ENCODE data around the gene SLBP.

The SLBP gene

GRCh38 chr4:1756893-1757779, 45.0 kb upstream of the SLBP start:
- 82% methylated on average over 20 of the region's 20 CpGs for WGBS
- H3K4me1 ChIP-seq (ENCODE audit: control insufficient read depth, insufficient read depth, low read depth, low read length) = peaks cover 30% of the 10 kb centered on the region
- H4K8ac ChIP-seq (ENCODE audit: low read length) = no peak overlapping the region
- H3K9ac ChIP-seq (ENCODE audit: low read length) = no peak overlapping the region
- H3K79me1 ChIP-seq (replicated peaks; ENCODE audit: low read length, poor library complexity, severe bottlenecking) = no peaks in the 10 kb centered on the region
- peaks cover 0 to 3% of the 10 kb centered on the region in 2 experiments for H3K36me3 ChIP-seq (ENCODE audit: control insufficient read depth in 1 of 2, insufficient read depth in 2 of 2, low read depth in 1 of 2, low read length in 2 of 2)
- H2BK15ac ChIP-seq (ENCODE audit: low read depth, poor library complexity, severe bottlenecking) = no peak overlapping the region
- no peak overlapping the region for H3K23ac ChIP-seq (ENCODE audit: low read length in 2 of 2)
- H2AFZ ChIP-seq (ENCODE audit: low read depth, low read length) = no peak overlapping the region
- H2BK12ac ChIP-seq (ENCODE audit: low read length in 2 of 2) = no peak overlapping the region
- no peak overlapping the region for H4K91ac ChIP-seq (ENCODE audit: low read length)
- H3K4me3 ChIP-seq (ENCODE audit: insufficient read depth in 1 of 2, low read depth in 1 of 2, low read length in 2 of 2) = no peak overlapping the region
- H3K27ac ChIP-seq (ENCODE audit: low read length, poor library complexity, severe bottlenecking) = no peak overlapping the region
- no peak overlapping the region for H3K14ac ChIP-seq (ENCODE audit: low read length in 2 of 2)
- H3K4ac ChIP-seq (ENCODE audit: low read depth in 1 of 2, low read length in 2 of 2) = no peak overlapping the region
- H2BK5ac ChIP-seq (ENCODE audit: low read depth, low read length, poor library complexity, severe bottlenecking) = no peak overlapping the region
- H3K9me3 ChIP-seq (ENCODE audit: control insufficient read depth, low read length) = no peaks in the 10 kb centered on the region
- no peak overlapping the region for H2AK5ac ChIP-seq (ENCODE audit: low read length, severe bottlenecking)
- no peak overlapping the region for H2BK120ac ChIP-seq (ENCODE audit: low read depth, low read length)
- no peak overlapping the region for H3K4me2 ChIP-seq (ENCODE audit: low read length, poor library complexity, severe bottlenecking)
- no peak for DNase-seq
- no peak overlapping the region for H3K18ac ChIP-seq (ENCODE audit: low read depth in 1 of 2, low read length in 2 of 2)
- H3K27me3 ChIP-seq (ENCODE audit: control insufficient read depth in 1 of 2, insufficient read depth in 1 of 2, low read length in 2 of 2) = peaks cover 0 to 16% of the 10 kb centered on the region in 2 experiments

- H3K18ac ChIP-seq (ENCODE audit: low read depth in 1 of 2, low read length in 2 of 2) = no peak overlapping the region
- H2BK15ac ChIP-seq (ENCODE audit: low read depth, poor library complexity, severe bottlenecking) = no peak overlapping the region
- no peak overlapping the region for H3K4me2 ChIP-seq (ENCODE audit: low read length, poor library complexity, severe bottlenecking)
- H2AFZ ChIP-seq (ENCODE audit: low read depth, low read length) = no peak overlapping the region
- no peak overlapping the region for H2AK5ac ChIP-seq (ENCODE audit: low read length, severe bottlenecking)
- no peak overlapping the region for H2BK5ac ChIP-seq (ENCODE audit: low read depth, low read length, poor library complexity, severe bottlenecking)
- no peaks in the 10 kb centered on the region for H3K9me3 ChIP-seq (ENCODE audit: control insufficient read depth, low read length)
- H3K14ac ChIP-seq (ENCODE audit: low read length in 2 of 2) = no peak overlapping the region
- no peak overlapping the region for H2BK120ac ChIP-seq (ENCODE audit: low read depth, low read length)
- no peak overlapping the region for H4K8ac ChIP-seq (ENCODE audit: low read length)
- WGBS = 79% methylated on average over 18 of the region's 18 CpGs
- no peak overlapping the region for H3K4me3 ChIP-seq (ENCODE audit: insufficient read depth in 1 of 2, low read depth in 1 of 2, low read length in 2 of 2)
- H3K9ac ChIP-seq (ENCODE audit: low read length) = no peak overlapping the region
- H3K27ac ChIP-seq (ENCODE audit: low read length, poor library complexity, severe bottlenecking) = no peak overlapping the region
- peaks cover 0 to 18% of the 10 kb centered on the region in 2 experiments for H3K27me3 ChIP-seq (ENCODE audit: control insufficient read depth in 1 of 2, insufficient read depth in 1 of 2, low read length in 2 of 2)
- H3K4ac ChIP-seq (ENCODE audit: low read depth in 1 of 2, low read length in 2 of 2) = no peak overlapping the region
- H3K79me1 ChIP-seq (replicated peaks; ENCODE audit: low read length, poor library complexity, severe bottlenecking) = no peaks in the 10 kb centered on the region
- no peak overlapping the region for H3K23ac ChIP-seq (ENCODE audit: low read length in 2 of 2)
- DNase-seq = no peak
- H3K36me3 ChIP-seq (ENCODE audit: control insufficient read depth in 1 of 2, insufficient read depth in 2 of 2, low read depth in 1 of 2, low read length in 2 of 2) = peaks cover 0 to 3% of the 10 kb centered on the region in 2 experiments
- H3K4me1 ChIP-seq (ENCODE audit: control insufficient read depth, insufficient read depth, low read depth, low read length) = peaks cover 32% of the 10 kb centered on the region
- no peak overlapping the region for H4K91ac ChIP-seq (ENCODE audit: low read length)
- no peak overlapping the region for H2BK12ac ChIP-seq (ENCODE audit: low read length in 2 of 2)
Observed at GRCh38 chr4:1756079-1756478, 44.0 kb upstream of the SLBP start.

GRCh38 chr4:1755297-1755696, 43.2 kb upstream of the SLBP start:
- WGBS = 90% methylated on average over 17 of the region's 17 CpGs
- Histone ChIP-seq H3K9me3 (ENCODE audit: control insufficient read depth, low read length) (no peaks in the 10 kb centered on the region), H2AK5ac (ENCODE audit: low read length, severe bottlenecking) (no peak overlapping the region)

GRCh38 chr4:1754336-1754735, 42.2 kb upstream of the SLBP start:
- Histone ChIP-seq H2BK120ac (ENCODE audit: low read depth, low read length) (no peak overlapping the region), H2AFZ (ENCODE audit: low read depth, low read length) (no peak overlapping the region), H3K23ac (ENCODE audit: low read length in 2 of 2) (no peak overlapping the region), H3K4me1 (ENCODE audit: control insufficient read depth, insufficient read depth, low read depth, low read length) (peaks cover 21% of the 10 kb centered on the region), H3K4ac (ENCODE audit: low read depth in 1 of 2, low read length in 2 of 2) (no peak overlapping the region), H3K9me3 (ENCODE audit: control insufficient read depth, low read length) (no peaks in the 10 kb centered on the region), H3K79me1 (replicated peaks; ENCODE audit: low read length, poor library complexity, severe bottlenecking) (no peaks in the 10 kb centered on the region), H3K36me3 (ENCODE audit: control insufficient read depth in 1 of 2, insufficient read depth in 2 of 2, low read depth in 1 of 2, low read length in 2 of 2) (peaks cover 0 to 3% of the 10 kb centered on the region in 2 experiments), H4K91ac (ENCODE audit: low read length) (no peak overlapping the region), H3K27me3 (ENCODE audit: control insufficient read depth in 1 of 2, insufficient read depth in 1 of 2, low read length in 2 of 2) (peaks cover 0 to 25% of the 10 kb centered on the region in 2 experiments), H2BK15ac (ENCODE audit: low read depth, poor library complexity, severe bottlenecking) (no peak overlapping the region), H2AK5ac (ENCODE audit: low read length, severe bottlenecking) (no peak overlapping the region), H3K18ac (ENCODE audit: low read depth in 1 of 2, low read length in 2 of 2) (no peak overlapping the region), H3K4me2 (ENCODE audit: low read length, poor library complexity, severe bottlenecking) (no peak overlapping the region), H3K27ac (ENCODE audit: low read length, poor library complexity, severe bottlenecking) (no peak overlapping the region), H3K9ac (ENCODE audit: low read length) (no peak overlapping the region), H2BK5ac (ENCODE audit: low read depth, low read length, poor library complexity, severe bottlenecking) (no peak overlapping the region), H2BK12ac (ENCODE audit: low read length in 2 of 2) (no peak overlapping the region), H4K8ac (ENCODE audit: low read length) (no peak overlapping the region), H3K14ac (ENCODE audit: low read length in 2 of 2) (no peak overlapping the region), H3K4me3 (ENCODE audit: insufficient read depth in 1 of 2, low read depth in 1 of 2, low read length in 2 of 2) (no peak overlapping the region)
- WGBS = 77% methylated on average over 5 of the region's 5 CpGs
- no peak for DNase-seq

More at GRCh38 chr4:1755297-1755696, 43.2 kb upstream of the SLBP start:
- no peak overlapping the region for H3K4me3 ChIP-seq (ENCODE audit: insufficient read depth in 1 of 2, low read depth in 1 of 2, low read length in 2 of 2)
- H2BK5ac ChIP-seq (ENCODE audit: low read depth, low read length, poor library complexity, severe bottlenecking) = no peak overlapping the region
- no peak overlapping the region for H3K4me2 ChIP-seq (ENCODE audit: low read length, poor library complexity, severe bottlenecking)
- no peak overlapping the region for H3K23ac ChIP-seq (ENCODE audit: low read length in 2 of 2)
- H3K36me3 ChIP-seq (ENCODE audit: control insufficient read depth in 1 of 2, insufficient read depth in 2 of 2, low read depth in 1 of 2, low read length in 2 of 2) = peaks cover 0 to 3% of the 10 kb centered on the region in 2 experiments
- H3K14ac ChIP-seq (ENCODE audit: low read length in 2 of 2) = no peak overlapping the region
- peaks cover 29% of the 10 kb centered on the region for H3K4me1 ChIP-seq (ENCODE audit: control insufficient read depth, insufficient read depth, low read depth, low read length)
- no peak overlapping the region for H4K8ac ChIP-seq (ENCODE audit: low read length)
- H2BK12ac ChIP-seq (ENCODE audit: low read length in 2 of 2) = no peak overlapping the region
- H2BK120ac ChIP-seq (ENCODE audit: low read depth, low read length) = no peak overlapping the region
- no peak overlapping the region for H4K91ac ChIP-seq (ENCODE audit: low read length)
- H2AFZ ChIP-seq (ENCODE audit: low read depth, low read length) = no peak overlapping the region
- H3K18ac ChIP-seq (ENCODE audit: low read depth in 1 of 2, low read length in 2 of 2) = no peak overlapping the region
- peaks cover 0 to 24% of the 10 kb centered on the region in 2 experiments for H3K27me3 ChIP-seq (ENCODE audit: control insufficient read depth in 1 of 2, insufficient read depth in 1 of 2, low read length in 2 of 2)
- H3K9ac ChIP-seq (ENCODE audit: low read length) = no peak overlapping the region
- H2BK15ac ChIP-seq (ENCODE audit: low read depth, poor library complexity, severe bottlenecking) = no peak overlapping the region
- DNase-seq = no peak
- no peak overlapping the region for H3K27ac ChIP-seq (ENCODE audit: low read length, poor library complexity, severe bottlenecking)
- no peaks in the 10 kb centered on the region for H3K79me1 ChIP-seq (replicated peaks; ENCODE audit: low read length, poor library complexity, severe bottlenecking)
- no peak overlapping the region for H3K4ac ChIP-seq (ENCODE audit: low read depth in 1 of 2, low read length in 2 of 2)
